HepG2 (cell line): ENCODE measurements around the gene ISCA2. TPM values are rescaled to one million over a fixed set of nuclear protein-coding genes. Genes with fewer than 3 reads are reported as not detected.

ENCODE experiments used
- ATAC-seq: fragments of 200-7000 bp; cut with Tn5 transposase; 3 replicates; pipeline ENCODE4 v1.9.1; 2020; ENCODE audit warnings: mild to moderate bottlenecking, moderate library complexity
- BruUV-seq: library from RNA; stranded (reverse); fragments of 400-500 nt; replicated peaks from 2 replicates; lab custom pipeline; 2021; lab: Mats Ljungman, UMichigan
- CTCF ChIA-PET: fragments of 300-600 bp; formaldehyde crosslinking; extraction: SDS; loops from one replicate; lab custom pipeline; 2021; ENCODE audit warnings: low total read pairs, inconsistent platforms, low intra/inter-chr PET ratio; lab: Yijun Ruan, JAX
- POLR2A ChIA-PET: fragments of 350-600 bp; sonication (Branson Sonifier 250); formaldehyde crosslinking; loops from one replicate; lab custom pipeline; 2020; ENCODE audit warnings: antibody characterized with exemption, inconsistent platforms; lab: Yijun Ruan, JAX
- DNase-seq: peaks from one replicate; pipeline ENCODE4 v3.0.0-alpha.2; 2015; ENCODE audit warnings: low spot score
- FAIRE-seq: peaks from 3 replicates; lab custom pipeline; 2011; peaks lifted over from hg19 to GRCh38; lab: Jason Lieb, UNC
- H2AFZ ChIP-seq: one replicate; pipeline ENCODE4 v1.6.1; 2011; ENCODE audit warnings: low read length, inconsistent platforms
- H3K27ac ChIP-seq: fragments of 300-600 bp; 3 replicates; pipeline ENCODE4 v1.8.0; 2011; ENCODE audit warnings: mixed run types, mild to moderate bottlenecking, mixed read lengths, low read length, inconsistent platforms; ENCODE audit not compliant: insufficient read depth; ENCODE audit errors: extremely low read length
- H3K27me3 ChIP-seq, 2 experiments: fragments of 200-600 bp in 1 of 2; 2 replicates in 1 of 2; 3 replicates in 1 of 2; pipeline versions ENCODE4 v1.6.0 to v1.8.0; 2011; ENCODE audit warnings: low read length in 2 of 2, mild to moderate bottlenecking in 2 of 2, moderate library complexity in 2 of 2, inconsistent platforms in 1 of 2; ENCODE audit not compliant: insufficient read depth in 2 of 2, control insufficient read depth in 1 of 2
- H3K36me3 ChIP-seq, 2 experiments: fragments of 200-600 bp in 1 of 2; replicated peaks in 1 of 2; 2 replicates in 1 of 2; 3 replicates in 1 of 2; pipeline versions ENCODE4 v1.5.1 to v1.8.0; 2011; ENCODE audit warnings: low read length in 2 of 2, inconsistent platforms in 1 of 2; ENCODE audit not compliant: insufficient read depth in 2 of 2, control insufficient read depth in 1 of 2
- H3K4me1 ChIP-seq: 2 replicates; pipeline ENCODE4 v1.5.1; 2012; ENCODE audit warnings: low read length, inconsistent platforms; ENCODE audit not compliant: insufficient read depth
- H3K4me2 ChIP-seq: 2 replicates; pipeline ENCODE4 v1.6.0; 2011; ENCODE audit warnings: low read depth, low read length, inconsistent platforms
- H3K4me3 ChIP-seq, 3 experiments: fragments of 200-600 bp in 1 of 3; sonication (generic), shearing (Covaris generic) in 1 of 3; replicated peaks in 1 of 3; 2 replicates each; pipeline ENCODE4 v1.5.1; 2011 to 2016; ENCODE audit warnings: low read length in 3 of 3, inconsistent platforms in 2 of 3, low read depth in 2 of 3, mild to moderate bottlenecking in 2 of 3, control low read depth in 1 of 3, mixed read lengths in 1 of 3; ENCODE audit not compliant: insufficient read depth in 1 of 3
- H3K79me2 ChIP-seq: one replicate; pipeline ENCODE4 v1.6.1; 2011; ENCODE audit warnings: low read length, inconsistent platforms; ENCODE audit not compliant: insufficient read depth
- H3K9ac ChIP-seq: 2 replicates; pipeline ENCODE4 v1.6.0; 2011; ENCODE audit warnings: mild to moderate bottlenecking, low read depth, low read length, inconsistent platforms; ENCODE audit not compliant: insufficient read depth
- H3K9me3 ChIP-seq: 2 replicates; pipeline ENCODE4 v1.5.1; 2012; ENCODE audit warnings: mild to moderate bottlenecking, low read length
- H4K20me1 ChIP-seq: 2 replicates; pipeline ENCODE4 v1.6.0; 2011; ENCODE audit warnings: inconsistent platforms, mild to moderate bottlenecking, low read length, moderate library complexity; ENCODE audit not compliant: insufficient read depth
- CEBPB ChIP-seq: IDR thresholded peaks from 2 replicates; pipeline ENCODE4 v1.6.1; 2011; ENCODE audit warnings: low read depth, low read length, improper control_type of control experiment, borderline replicate concordance
- CHD4 ChIP-seq: fragments of 200-600 bp; sonication (generic); IDR thresholded peaks from 2 replicates; pipeline ENCODE4 v1.7.0; 2017; ENCODE audit warnings: mild to moderate bottlenecking, low read length, borderline replicate concordance
- DNMT3B ChIP-seq: conservative IDR thresholded peaks from 2 replicates; pipeline ENCODE4 v1.6.1; 2016; ENCODE audit warnings: missing biosample characterization, control low read depth
- KAT8 ChIP-seq: IDR thresholded peaks from 2 replicates; pipeline ENCODE4 v1.6.1; 2016; ENCODE audit warnings: missing genetic modification reagents, missing compliant biosample characterization
- PHF21A ChIP-seq: sonication (generic); formaldehyde crosslinking; IDR thresholded peaks from 2 replicates; pipeline ENCODE4 v1.5.0; 2020; ENCODE audit warnings: mild to moderate bottlenecking, missing genetic modification reagents
- PRMT3 ChIP-seq: sonication (generic); formaldehyde crosslinking; IDR thresholded peaks from 2 replicates; pipeline ENCODE4 v1.8.1; 2022; ENCODE audit warnings: low read depth, mild to moderate bottlenecking, moderate library complexity, missing genetic modification reagents, borderline replicate concordance
- SMARCC2 ChIP-seq: fragments of 450-650 bp; IDR thresholded peaks from 2 replicates; pipeline ENCODE4 v1.6.1; 2017; ENCODE audit warnings: antibody characterized with exemption, mild to moderate bottlenecking
- SMYD3 ChIP-seq: sonication (generic); formaldehyde crosslinking; IDR thresholded peaks from 2 replicates; pipeline ENCODE4 v1.8.1; 2023; ENCODE audit warnings: mild to moderate bottlenecking, missing genetic modification reagents
- ZMYM3 ChIP-seq: sonication (generic); formaldehyde crosslinking; IDR thresholded peaks from 2 replicates; pipeline ENCODE4 v1.5.1; 2020; ENCODE audit warnings: mild to moderate bottlenecking, missing genetic modification reagents
- ZNF326 ChIP-seq: sonication (generic); formaldehyde crosslinking; IDR thresholded peaks from 2 replicates; pipeline ENCODE4 v1.4.0; 2020; ENCODE audit warnings: missing genetic modification reagents, borderline replicate concordance
- ZNF563 ChIP-seq: sonication (generic); formaldehyde crosslinking; IDR thresholded peaks from 2 replicates; pipeline ENCODE4 v1.8.0; 2022; ENCODE audit warnings: mild to moderate bottlenecking, moderate library complexity, missing genetic modification reagents
- ZNF749 ChIP-seq: sonication (generic); formaldehyde crosslinking; IDR thresholded peaks from 2 replicates; pipeline ENCODE4 v1.8.0; 2022; ENCODE audit warnings: mild to moderate bottlenecking, missing genetic modification reagents, moderate library complexity, borderline replicate concordance
- WGBS: methylation state at CpG from one replicate; pipeline ENCODE4 v1.1.6; 2017; ENCODE audit warnings: low lambda C conversion rate; 5-methylcytosine and 5-hydroxymethylcytosine counted together
- in situ Hi-C: cut with HindIII; loops from 2 replicates; pipeline ENCODE4 v1.10.0; 2017; ENCODE audit warnings: low pct_unique_long_range_greater_than_20kb; ENCODE audit not compliant: extremely low pct_ligation_motif_present
- intact Hi-C: fragments of 100-400 bp; cut with micrococcal nuclease; formaldehyde crosslinking; loops from one replicate; pipeline ENCODE4 v1.10.0; 2022; ENCODE audit not compliant: unreplicated experiment
- polyA plus RNA-seq, 8 experiments: library from polyadenylated mRNA; depleted of rRNA in 3 of 8; stranded (reverse) in 7 of 8; unstranded in 1 of 8; fragments of >200 nt; fragmentation: Illumina TruSeq in 4 of 8; extraction: Trizol in 4 of 8; gene quantifications; 2 replicates each; pipeline versions ENCODE4 v1.2.1 to v1.2.3, GENCODE V29; 2011 to 2016; ENCODE audit warnings: low read depth in 4 of 8, missing spikeins in 1 of 8, mixed read lengths in 1 of 8; ENCODE audit not compliant: insufficient read depth in 1 of 8
- total RNA-seq, 5 experiments: library from RNA; depleted of rRNA; stranded (reverse); fragments of >200 nt; fragmentation: Illumina TruSeq; extraction: Trizol; gene quantifications; 2 replicates each; pipeline ENCODE4 v1.2.3, GENCODE V29; 2016; ENCODE audit warnings: low read depth in 1 of 5
- TF ChIP-seq, protein P1 (sequence below), 2 experiments: sonication (generic) in 1 of 2; formaldehyde crosslinking in 1 of 2; IDR thresholded peaks; 2 replicates each; pipeline versions ENCODE4 v1.4.0 to v1.6.1; 2018 to 2020; ENCODE audit warnings: missing genetic modification reagents in 2 of 2, borderline replicate concordance in 1 of 2, low read depth in 1 of 2, mild to moderate bottlenecking in 1 of 2, missing biosample characterization in 1 of 2
- TF ChIP-seq, protein P2 (sequence below): sonication (generic); formaldehyde crosslinking; IDR thresholded peaks from 2 replicates; pipeline ENCODE4 v1.8.0; 2022; ENCODE audit warnings: mild to moderate bottlenecking, missing genetic modification reagents, borderline replicate concordance
- TF ChIP-seq, protein P3 (sequence below): sonication (generic); formaldehyde crosslinking; IDR thresholded peaks from 2 replicates; pipeline ENCODE4 v1.9.0; 2021; ENCODE audit warnings: missing genetic modification reagents, borderline replicate concordance

Gene ISCA2
- total and polyA plus RNA-seq, 2 of the 13 experiments (the other 11 are each of a cell fraction or from before 2014, with no cell fraction given) = 32.1 to 43.4 TPM

DNA sequence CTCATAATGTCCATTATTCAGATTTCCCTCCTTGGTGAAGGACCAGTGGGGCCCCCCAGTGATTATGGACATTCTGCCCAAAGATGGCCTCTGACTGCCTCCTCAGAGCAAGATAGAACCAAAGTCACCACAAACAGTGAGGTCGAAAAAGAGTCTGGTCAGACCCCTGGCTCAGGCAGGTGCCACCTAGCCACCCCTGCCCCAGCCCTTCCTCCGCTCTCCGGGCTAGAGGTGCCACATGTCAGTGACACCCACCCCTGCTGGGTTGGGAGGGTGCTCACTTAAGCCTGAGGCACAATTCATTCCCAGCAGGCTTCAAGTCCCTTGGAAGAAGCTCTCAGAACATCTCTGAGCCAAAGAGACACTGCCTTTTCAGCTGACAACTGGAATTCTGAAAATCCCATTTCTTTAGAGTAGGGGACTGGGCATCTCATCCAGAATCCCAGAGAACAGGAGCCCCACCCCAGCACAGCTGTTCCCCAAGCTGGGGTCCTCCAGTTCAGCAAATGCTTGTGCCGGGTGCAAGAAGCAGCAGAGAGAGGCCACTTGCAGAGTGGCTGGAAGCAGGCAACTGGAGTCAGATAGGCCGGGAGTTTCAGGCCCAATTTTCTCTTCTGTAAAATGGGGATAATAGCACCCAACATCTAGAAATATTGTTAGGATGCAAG, 50.3 kb downstream of the ISCA2 start:
- FAIRE-seq (no peak), DNase-seq (no peak), ATAC-seq (no peak)
- Histone ChIP-seq H2AFZ (no peak overlapping the region), H3K27ac (no peak overlapping the region), H3K36me3 (no peaks in the 10 kb centered on the region), H3K4me3 (no peak overlapping the region), H3K9ac (no peak overlapping the region), H4K20me1 (no peaks in the 10 kb centered on the region), H3K4me2 (no peak overlapping the region), H3K79me2 (no peaks in the 10 kb centered on the region), H3K9me3 (no peaks in the 10 kb centered on the region), H3K27me3 (peaks cover 2 to 42% of the 10 kb centered on the region in 2 experiments; a peak in 3 of 5 replicates), H3K4me1 (peaks cover 16% of the 10 kb centered on the region)
- POLR2A ChIA-PET = no interaction called here
- BruUV-seq = no TSS peak
- CTCF ChIA-PET = no interaction called here
- intact Hi-C loops = no loop called here
- in situ Hi-C loops = no loop called here
- WGBS = 3% methylated on average over 3 of the region's 5 CpGs
- TF ChIP-seq, protein P1, sequence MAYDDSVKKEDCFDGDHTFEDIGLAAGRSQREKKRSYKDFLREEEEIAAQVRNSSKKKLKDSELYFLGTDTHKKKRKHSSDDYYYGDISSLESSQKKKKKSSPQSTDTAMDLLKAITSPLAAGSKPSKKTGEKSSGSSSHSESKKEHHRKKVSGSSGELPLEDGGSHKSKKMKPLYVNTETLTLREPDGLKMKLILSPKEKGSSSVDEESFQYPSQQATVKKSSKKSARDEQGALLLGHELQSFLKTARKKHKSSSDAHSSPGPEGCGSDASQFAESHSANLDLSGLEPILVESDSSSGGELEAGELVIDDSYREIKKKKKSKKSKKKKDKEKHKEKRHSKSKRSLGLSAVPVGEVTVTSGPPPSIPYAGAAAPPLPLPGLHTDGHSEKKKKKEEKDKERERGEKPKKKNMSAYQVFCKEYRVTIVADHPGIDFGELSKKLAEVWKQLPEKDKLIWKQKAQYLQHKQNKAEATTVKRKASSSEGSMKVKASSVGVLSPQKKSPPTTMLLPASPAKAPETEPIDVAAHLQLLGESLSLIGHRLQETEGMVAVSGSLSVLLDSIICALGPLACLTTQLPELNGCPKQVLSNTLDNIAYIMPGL (CRISPR knock-in tag; IDR thresholded peaks at IDR 0.05; ENCODE audit: borderline replicate concordance in 1 of 2, low read depth in 1 of 2) = no peak
- TF ChIP-seq PRMT3 (CRISPR knock-in tag) (no peak), CEBPB (no peak), ZMYM3 (CRISPR knock-in tag) (no peak), ZNF326 (no peak), DNMT3B (CRISPR knock-in tag) (no peak), ZNF563 (no peak), CHD4 (no peak), KAT8 (no peak), SMARCC2 (no peak), PHF21A (CRISPR knock-in tag) (no peak), ZNF749 (no peak), SMYD3 (CRISPR knock-in tag) (no peak)
- TF ChIP-seq, protein P2, sequence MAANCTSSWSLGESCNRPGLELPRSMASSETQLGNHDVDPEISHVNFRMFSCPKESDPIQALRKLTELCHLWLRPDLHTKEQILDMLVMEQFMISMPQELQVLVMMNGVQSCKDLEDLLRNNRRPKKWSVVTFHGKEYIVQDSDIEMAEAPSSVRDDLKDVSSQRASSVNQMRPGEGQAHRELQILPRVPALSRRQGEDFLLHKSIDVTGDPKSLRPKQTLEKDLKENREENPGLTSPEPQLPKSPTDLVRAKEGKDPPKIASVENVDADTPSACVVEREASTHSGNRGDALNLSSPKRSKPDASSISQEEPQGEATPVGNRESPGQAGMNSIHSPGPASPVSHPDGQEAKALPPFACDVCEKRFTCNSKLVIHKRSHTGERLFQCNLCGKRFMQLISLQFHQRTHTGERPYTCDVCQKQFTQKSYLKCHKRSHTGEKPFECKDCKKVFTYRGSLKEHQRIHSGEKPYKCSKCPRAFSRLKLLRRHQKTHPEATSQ (CRISPR knock-in tag) = no peak
- TF ChIP-seq, protein P3, sequence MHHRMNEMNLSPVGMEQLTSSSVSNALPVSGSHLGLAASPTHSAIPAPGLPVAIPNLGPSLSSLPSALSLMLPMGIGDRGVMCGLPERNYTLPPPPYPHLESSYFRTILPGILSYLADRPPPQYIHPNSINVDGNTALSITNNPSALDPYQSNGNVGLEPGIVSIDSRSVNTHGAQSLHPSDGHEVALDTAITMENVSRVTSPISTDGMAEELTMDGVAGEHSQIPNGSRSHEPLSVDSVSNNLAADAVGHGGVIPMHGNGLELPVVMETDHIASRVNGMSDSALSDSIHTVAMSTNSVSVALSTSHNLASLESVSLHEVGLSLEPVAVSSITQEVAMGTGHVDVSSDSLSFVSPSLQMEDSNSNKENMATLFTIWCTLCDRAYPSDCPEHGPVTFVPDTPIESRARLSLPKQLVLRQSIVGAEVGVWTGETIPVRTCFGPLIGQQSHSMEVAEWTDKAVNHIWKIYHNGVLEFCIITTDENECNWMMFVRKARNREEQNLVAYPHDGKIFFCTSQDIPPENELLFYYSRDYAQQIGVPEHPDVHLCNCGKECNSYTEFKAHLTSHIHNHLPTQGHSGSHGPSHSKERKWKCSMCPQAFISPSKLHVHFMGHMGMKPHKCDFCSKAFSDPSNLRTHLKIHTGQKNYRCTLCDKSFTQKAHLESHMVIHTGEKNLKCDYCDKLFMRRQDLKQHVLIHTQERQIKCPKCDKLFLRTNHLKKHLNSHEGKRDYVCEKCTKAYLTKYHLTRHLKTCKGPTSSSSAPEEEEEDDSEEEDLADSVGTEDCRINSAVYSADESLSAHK (CRISPR knock-in tag) = no peak
